Smooth muscle cell (in vitro differentiated cells): Measurements from ENCODE around the gene PGS1. TPM values are rescaled to one million over a fixed set of nuclear protein-coding genes. Genes with fewer than 3 reads are reported as not detected.

Experiments
- DNase-seq: peaks from one replicate; lab custom pipeline; 2025; ENCODE audit not compliant: unreplicated experiment; lab: John Stamatoyannopoulos, UW
- H2AFZ ChIP-seq: fragments of 200-600 bp; sonication (generic); 2 replicates; pipeline ENCODE4 v1.6.0; 2016; ENCODE audit warnings: antibody characterized with exemption, low read depth, mild to moderate bottlenecking
- H3F3A ChIP-seq: fragments of 200-600 bp; sonication (generic); 2 replicates; pipeline ENCODE4 v1.6.0; 2017; ENCODE audit warnings: antibody characterized with exemption, low read depth
- H3K27ac ChIP-seq: fragments of 200-600 bp; sonication (generic); 2 replicates; pipeline ENCODE4 v1.5.1; 2016; ENCODE audit warnings: low read depth, mild to moderate bottlenecking
- H3K27me3 ChIP-seq: fragments of 200-600 bp; sonication (generic); 2 replicates; pipeline ENCODE4 v1.6.1; 2016; ENCODE audit warnings: low read depth, mild to moderate bottlenecking
- H3K36me3 ChIP-seq: fragments of 200-600 bp; sonication (generic); 2 replicates; pipeline ENCODE4 v1.5.1; 2016; ENCODE audit warnings: low read depth
- H3K4me1 ChIP-seq: fragments of 200-600 bp; sonication (generic); 2 replicates; pipeline ENCODE4 v1.5.1; 2016; ENCODE audit warnings: low read depth
- H3K4me2 ChIP-seq: fragments of 200-600 bp; sonication (generic); 2 replicates; pipeline ENCODE4 v1.6.0; 2016; ENCODE audit warnings: mild to moderate bottlenecking
- H3K4me3 ChIP-seq: fragments of 200-600 bp; sonication (generic); 2 replicates; pipeline ENCODE4 v1.5.1; 2016; ENCODE audit warnings: mild to moderate bottlenecking
- H3K79me2 ChIP-seq: fragments of 200-600 bp; sonication (generic); 2 replicates; pipeline ENCODE4 v1.6.0; 2016; ENCODE audit warnings: low read depth, mild to moderate bottlenecking
- H3K9ac ChIP-seq: fragments of 200-600 bp; sonication (generic); 2 replicates; pipeline ENCODE4 v1.6.0; 2016; ENCODE audit warnings: low read depth
- H3K9me3 ChIP-seq: fragments of 200-600 bp; sonication (generic); replicated peaks from 2 replicates; pipeline ENCODE4 v1.5.1; 2016; ENCODE audit warnings: low read depth
- H4K20me1 ChIP-seq: fragments of 200-600 bp; sonication (generic); 2 replicates; pipeline ENCODE4 v1.6.0; 2016; ENCODE audit warnings: low read depth
- WGBS: methylation state at CpG from one replicate; pipeline ENCODE4 v1.1.7; 2016; ENCODE audit warnings: low lambda C conversion rate; 5-methylcytosine and 5-hydroxymethylcytosine counted together
- polyA plus RNA-seq: library from polyadenylated mRNA; unstranded; fragments of >200 nt; fragmentation: Nextera tagmentation; extraction: Ambion mirVana; gene quantifications from 2 replicates; pipeline ENCODE4 v1.2.1, GENCODE V29; 2016
- total RNA-seq: library from RNA; depleted of rRNA; stranded (reverse); fragments of >200 nt; gene quantifications from 2 replicates; pipeline ENCODE4 v1.2.3, GENCODE V29; 2014
- TF ChIP-seq, protein P1 (sequence below): fragments of 200-600 bp; sonication (generic); IDR thresholded peaks from 2 replicates; pipeline ENCODE4 v1.5.1; 2017; ENCODE audit warnings: borderline replicate concordance, mild to moderate bottlenecking, antibody characterized with exemption; ENCODE audit not compliant: insufficient read depth, poor library complexity, severe bottlenecking

PGS1 gene
- total and polyA plus RNA-seq, 2 experiments from 2014 or later, result 22.6 to 29.9 TPM

GRCh38 chr17:78438271-78438691 lies 59.8 kb downstream of the PGS1 start:
- TF ChIP-seq, protein P1, sequence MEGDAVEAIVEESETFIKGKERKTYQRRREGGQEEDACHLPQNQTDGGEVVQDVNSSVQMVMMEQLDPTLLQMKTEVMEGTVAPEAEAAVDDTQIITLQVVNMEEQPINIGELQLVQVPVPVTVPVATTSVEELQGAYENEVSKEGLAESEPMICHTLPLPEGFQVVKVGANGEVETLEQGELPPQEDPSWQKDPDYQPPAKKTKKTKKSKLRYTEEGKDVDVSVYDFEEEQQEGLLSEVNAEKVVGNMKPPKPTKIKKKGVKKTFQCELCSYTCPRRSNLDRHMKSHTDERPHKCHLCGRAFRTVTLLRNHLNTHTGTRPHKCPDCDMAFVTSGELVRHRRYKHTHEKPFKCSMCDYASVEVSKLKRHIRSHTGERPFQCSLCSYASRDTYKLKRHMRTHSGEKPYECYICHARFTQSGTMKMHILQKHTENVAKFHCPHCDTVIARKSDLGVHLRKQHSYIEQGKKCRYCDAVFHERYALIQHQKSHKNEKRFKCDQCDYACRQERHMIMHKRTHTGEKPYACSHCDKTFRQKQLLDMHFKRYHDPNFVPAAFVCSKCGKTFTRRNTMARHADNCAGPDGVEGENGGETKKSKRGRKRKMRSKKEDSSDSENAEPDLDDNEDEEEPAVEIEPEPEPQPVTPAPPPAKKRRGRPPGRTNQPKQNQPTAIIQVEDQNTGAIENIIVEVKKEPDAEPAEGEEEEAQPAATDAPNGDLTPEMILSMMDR, result no peak
- no peak for DNase-seq
- Histone ChIP-seq H3K27ac (no peak overlapping the region), H3K36me3 (no peaks in the 10 kb centered on the region), H3K9ac (no peak overlapping the region), H3K4me1 (no peaks in the 10 kb centered on the region), H3K4me2 (no peak overlapping the region), H3K27me3 (no peaks in the 10 kb centered on the region), H3F3A (no peaks in the 10 kb centered on the region), H4K20me1 (no peaks in the 10 kb centered on the region), H3K9me3 (no peaks in the 10 kb centered on the region), H3K79me2 (no peaks in the 10 kb centered on the region), H2AFZ (no peak overlapping the region), H3K4me3 (no peak overlapping the region)
- WGBS, result 98% methylated on average over 8 of the region's 10 CpGs

- 94% methylated on average over 16 of the region's 16 CpGs for WGBS
- Histone ChIP-seq H3K79me2 (no peaks in the 10 kb centered on the region), H3K4me1 (no peaks in the 10 kb centered on the region), H3K27ac (no peak overlapping the region), H3K9ac (no peak overlapping the region), H3K4me2 (no peak overlapping the region), H3K27me3 (no peaks in the 10 kb centered on the region), H4K20me1 (no peaks in the 10 kb centered on the region), H3F3A (no peaks in the 10 kb centered on the region), H3K36me3 (no peaks in the 10 kb centered on the region), H3K9me3 (no peaks in the 10 kb centered on the region), H2AFZ (no peak overlapping the region), H3K4me3 (no peak overlapping the region)
- TF ChIP-seq, protein P1, result no peak
- no peak for DNase-seq
Measured at GRCh38 chr17:78438694-78439325, 60.4 kb downstream of the PGS1 start.

DNA sequence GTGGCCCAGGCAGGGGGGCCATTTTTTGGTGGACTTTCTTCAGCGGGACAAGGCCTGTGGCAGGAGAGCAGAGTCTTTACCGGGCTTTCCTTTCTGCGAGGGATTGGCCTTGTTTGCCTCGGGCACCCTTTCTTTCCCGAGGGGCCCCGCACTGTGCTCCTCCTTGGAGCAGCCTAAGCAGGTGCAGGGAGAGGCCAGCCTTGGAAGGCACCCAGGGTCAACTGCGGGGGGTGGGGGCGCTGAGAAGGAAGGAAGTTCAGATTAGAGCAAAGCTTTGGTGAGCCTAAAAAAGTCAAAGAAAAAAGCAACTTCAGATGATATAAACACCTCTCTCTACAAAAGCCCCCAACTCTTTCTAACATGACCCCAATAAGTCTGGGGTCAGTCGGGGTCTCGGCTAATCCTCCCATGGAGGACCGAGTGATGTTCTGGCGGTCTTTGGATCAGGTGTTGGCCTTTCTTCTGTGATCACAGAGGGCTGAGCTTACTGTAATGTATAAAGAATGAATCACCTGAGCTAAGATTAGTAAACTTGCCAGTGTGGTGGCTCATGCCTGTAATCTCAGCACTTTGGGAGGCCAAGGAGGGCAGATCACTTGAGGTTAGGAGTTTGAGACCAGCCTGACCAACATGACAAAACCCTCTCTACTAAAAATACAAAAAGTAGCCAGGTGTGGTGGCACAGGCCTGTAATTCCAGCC lies 63.0 kb downstream of the PGS1 start:
- no peak overlapping the region for H3K4me3 ChIP-seq
- H3K36me3 ChIP-seq, result no peaks in the 10 kb centered on the region
- DNase-seq, result no peak
- TF ChIP-seq, protein P1, result no peak
- H3K27me3 ChIP-seq, result no peaks in the 10 kb centered on the region
- no peaks in the 10 kb centered on the region for H3F3A ChIP-seq
- no peaks in the 10 kb centered on the region for H3K4me1 ChIP-seq
- no peaks in the 10 kb centered on the region for H3K9me3 ChIP-seq
- no peak overlapping the region for H3K27ac ChIP-seq
- H3K79me2 ChIP-seq, result no peaks in the 10 kb centered on the region
- no peaks in the 10 kb centered on the region for H4K20me1 ChIP-seq
- no peak overlapping the region for H3K4me2 ChIP-seq
- WGBS, result 85% methylated on average over 12 of the region's 12 CpGs
- H2AFZ ChIP-seq, result no peak overlapping the region
- H3K9ac ChIP-seq, result no peak overlapping the region
